HG02642 (cell line): ENCODE data around the gene IFFO2.

ENCODE experiments used
- ATAC-seq: cut with Tn5 transposase; IDR thresholded peaks from one replicate; pipeline ENCODE4 v1.9.1; 2021; ENCODE audit warnings: mild to moderate bottlenecking; ENCODE audit not compliant: unreplicated experiment, poor library complexity

Gene IFFO2

DNA sequence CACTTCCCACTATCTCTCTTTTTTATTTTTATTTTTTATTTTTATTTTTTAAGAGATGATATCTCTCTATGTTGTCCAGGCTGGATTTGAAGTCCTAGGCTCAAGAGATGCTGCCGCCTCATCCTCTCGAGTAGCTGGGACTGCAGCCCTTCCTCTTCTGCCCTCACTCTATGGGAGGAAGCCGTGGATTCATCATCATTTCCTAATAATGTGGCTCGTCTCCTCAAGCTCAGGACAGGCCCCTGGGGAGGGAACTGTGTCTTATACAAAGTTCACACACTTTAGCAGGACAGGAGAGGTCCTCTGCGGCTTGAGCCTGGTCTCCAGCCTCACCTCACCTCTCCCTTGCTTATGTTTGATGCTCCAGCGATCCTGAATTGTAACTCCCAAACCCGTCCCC lies 16.5 kb upstream of the IFFO2 start:
- ATAC-seq: no peak

GRCh38 chr1:18972531-18972930 lies 16.1 kb upstream of the IFFO2 start:
- no peak for ATAC-seq

- no peak for ATAC-seq
These were observed 14.3 kb upstream of the IFFO2 start for GRCh38 chr1:18970762-18971161.

GRCh38 chr1:18970358-18970757 lies 13.9 kb upstream of the IFFO2 start:
- no peak for ATAC-seq

DNA sequence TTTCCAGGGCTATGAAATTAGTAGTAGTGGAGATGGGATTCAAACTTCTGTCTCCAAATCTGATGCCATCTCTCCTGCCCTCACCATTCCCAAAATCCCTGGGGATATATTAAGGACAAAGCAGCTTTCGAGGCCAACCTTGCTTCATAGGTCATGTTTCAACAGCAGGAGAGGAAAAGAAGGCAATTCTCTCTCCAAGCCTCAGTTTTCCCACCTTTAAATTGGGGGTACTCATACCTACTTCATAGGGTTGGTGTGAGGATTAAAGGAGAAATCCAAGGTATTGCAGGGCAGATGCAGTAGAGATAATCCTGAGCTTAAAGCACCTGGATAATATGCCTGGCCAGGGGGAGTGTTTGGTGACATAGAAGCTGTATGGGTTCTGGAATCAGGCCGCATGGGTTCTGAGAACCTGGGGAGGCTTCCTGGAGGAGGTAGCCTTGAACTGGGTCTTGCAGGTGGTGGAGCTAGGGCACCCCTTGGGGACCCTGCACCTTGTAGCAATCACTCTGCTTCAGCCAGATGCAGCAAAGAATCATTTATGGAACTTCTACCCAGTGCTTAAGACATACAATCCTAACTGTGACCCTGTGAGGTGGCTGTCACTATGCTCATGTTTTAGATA lies 10.7 kb upstream of the IFFO2 start:
- no peak for ATAC-seq

DNA sequence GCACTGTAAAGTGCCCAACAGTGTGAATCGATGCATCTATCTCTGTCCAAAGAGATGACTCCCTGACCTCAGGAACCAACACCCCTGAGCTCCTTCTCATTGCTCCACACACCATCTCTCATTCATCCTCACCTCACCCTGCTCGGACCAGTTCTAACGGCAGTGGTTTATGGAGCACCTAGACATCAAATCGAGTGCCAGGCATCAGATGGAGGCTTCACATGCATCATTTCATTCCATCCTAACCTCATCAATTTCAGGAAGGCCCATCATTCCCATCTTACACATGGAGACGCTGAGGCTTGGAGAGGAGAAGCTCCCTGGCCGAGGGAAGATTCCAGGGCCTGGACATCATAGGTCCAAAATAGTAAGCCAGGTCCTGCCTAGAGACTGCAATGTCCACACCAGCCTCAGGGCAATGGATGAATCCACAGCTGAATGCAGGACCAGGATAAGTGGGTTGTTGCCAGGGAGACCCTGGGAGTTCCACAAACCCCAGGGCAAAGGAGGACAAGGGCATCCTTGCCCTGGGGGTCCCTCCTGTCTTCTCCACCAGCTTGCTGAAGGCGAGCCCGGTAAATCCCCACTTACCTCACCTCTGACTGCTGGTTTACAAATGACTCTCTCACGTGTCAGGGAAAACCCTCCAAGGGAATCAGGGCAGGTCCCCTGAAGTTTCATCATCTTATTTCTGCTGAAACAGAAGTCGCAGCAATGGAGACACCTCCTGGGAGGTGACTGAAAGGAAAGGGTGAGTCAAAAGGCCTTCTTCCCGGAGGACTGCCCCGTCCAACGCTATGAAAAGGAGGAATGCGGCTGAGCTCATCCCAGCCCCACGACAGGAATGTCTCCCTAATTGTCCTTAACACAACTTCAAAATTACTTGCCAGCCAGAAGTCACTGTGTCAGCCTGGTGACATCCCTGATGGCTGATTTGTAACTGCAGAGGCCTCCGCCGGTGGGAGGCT lies 9.0 kb upstream of the IFFO2 start:
- ATAC-seq: no peak

DNA sequence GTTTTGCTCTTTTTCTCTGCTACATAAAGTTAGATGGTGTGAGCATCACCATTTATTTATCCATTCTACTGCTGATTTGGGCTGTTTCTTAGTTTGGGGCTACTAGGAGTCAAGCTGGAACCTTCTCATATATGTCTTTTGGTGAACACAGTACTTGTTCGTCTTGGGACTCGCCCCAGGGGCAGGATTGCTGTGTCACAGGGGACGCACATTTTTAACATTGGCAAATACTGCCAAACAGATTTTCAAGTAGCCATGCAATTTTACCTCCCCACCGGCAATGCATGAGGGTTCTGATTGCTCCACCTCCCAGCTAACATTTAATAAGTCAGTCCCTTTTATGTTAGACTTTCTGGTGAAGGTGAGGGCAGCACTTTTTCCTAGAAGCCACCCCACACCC lies 7.5 kb upstream of the IFFO2 start:
- no peak for ATAC-seq

DNA sequence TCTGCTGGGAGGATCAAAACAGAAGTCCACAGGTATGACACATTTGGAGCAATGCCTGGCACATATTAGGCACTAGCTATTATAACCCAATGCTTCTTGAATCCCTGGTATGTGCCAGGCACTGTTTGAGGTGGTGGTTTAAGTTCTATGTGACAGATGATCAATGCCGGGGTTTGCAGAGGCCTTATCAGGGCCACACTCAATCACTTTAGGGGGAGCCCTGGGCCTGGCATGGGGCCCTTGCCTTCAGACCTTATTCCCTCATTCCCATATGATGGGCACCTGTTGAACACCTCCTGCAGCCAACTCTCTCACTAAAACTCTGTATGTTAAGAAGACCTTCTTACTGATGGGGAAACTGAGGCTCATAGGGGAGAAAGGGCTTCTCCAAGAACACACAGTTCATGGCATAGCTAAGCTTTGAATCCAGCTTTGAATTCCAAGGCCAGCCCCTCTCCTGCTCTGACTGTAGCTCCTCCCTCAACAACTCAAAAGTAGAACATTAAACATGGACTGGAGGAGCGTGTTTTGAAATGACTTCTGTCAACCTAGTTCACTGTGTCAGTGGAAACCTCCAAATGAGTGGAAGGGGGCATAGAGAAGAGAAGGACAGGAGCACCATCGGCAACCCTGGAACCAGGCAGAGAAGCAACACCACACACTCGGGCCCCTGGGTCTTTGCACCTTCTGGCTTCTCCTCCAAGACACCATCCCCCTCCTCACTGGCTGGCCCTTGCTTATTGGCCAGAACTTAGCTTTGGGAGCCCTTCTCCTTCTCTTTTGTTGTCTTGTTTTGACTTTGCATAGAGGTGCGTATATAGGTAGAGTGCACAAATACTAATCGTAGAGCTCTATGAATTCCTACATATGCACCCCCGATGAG lies 6.6 kb upstream of the IFFO2 start:
- ATAC-seq: no peak

GRCh38 chr1:18962121-18962721 lies 5.7 kb upstream of the IFFO2 start:
- no peak for ATAC-seq

- no peak for ATAC-seq
These were observed 4.3 kb upstream of the IFFO2 start for GRCh38 chr1:18960821-18961220.

GRCh38 chr1:18960409-18960808 lies 3.9 kb upstream of the IFFO2 start:
- no peak for ATAC-seq

DNA sequence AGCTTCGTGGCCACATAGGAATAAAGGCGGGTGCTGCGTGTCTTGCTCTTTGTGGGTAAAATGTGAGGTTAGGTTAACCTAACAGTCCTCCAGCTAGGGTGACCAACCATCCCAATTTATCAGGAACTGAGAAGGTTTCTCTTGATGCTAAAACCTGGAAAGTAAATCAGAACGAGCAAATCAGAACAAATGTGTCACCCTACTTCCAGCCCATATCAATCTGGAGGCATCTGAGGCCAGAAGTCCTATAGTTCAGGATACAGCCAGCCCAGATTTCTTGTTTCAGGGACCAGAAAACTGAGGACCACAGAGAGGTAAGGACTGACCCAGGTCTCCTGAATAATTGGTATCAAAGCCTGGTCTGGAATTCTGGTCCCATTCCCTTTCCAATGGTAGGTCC lies 3.1 kb upstream of the IFFO2 start:
- ATAC-seq: no peak

- no peak for ATAC-seq
These were observed 1.2 kb upstream of the IFFO2 start for GRCh38 chr1:18957532-18958300.

DNA sequence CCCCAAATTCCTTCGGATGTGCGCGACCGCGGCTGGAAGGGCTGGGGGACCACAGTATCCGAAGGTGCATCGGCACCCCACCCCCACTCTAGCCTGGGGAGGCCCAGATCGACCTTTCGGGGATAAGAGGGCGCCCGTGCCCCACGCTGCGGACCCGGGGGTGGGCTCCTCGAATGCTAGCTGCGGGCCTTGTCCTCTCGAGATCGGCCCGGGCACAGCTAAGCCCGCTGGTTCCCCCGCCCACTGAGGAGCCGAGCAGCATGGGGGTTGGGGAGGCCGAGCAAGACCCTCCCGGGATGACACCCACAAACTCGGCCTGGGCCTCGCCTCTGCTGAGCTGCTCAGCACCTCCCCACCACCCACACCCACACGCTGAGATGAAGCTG lies 653 bp upstream of the IFFO2 start:
- ATAC-seq: no peak

GRCh38 chr1:18955441-18956192 lies 859 bp downstream of the IFFO2 start:
- ATAC-seq: peak; percentile 22

GRCh38 chr1:18955131-18955440 lies 1.4 kb downstream of the IFFO2 start:
- ATAC-seq: no peak

DNA sequence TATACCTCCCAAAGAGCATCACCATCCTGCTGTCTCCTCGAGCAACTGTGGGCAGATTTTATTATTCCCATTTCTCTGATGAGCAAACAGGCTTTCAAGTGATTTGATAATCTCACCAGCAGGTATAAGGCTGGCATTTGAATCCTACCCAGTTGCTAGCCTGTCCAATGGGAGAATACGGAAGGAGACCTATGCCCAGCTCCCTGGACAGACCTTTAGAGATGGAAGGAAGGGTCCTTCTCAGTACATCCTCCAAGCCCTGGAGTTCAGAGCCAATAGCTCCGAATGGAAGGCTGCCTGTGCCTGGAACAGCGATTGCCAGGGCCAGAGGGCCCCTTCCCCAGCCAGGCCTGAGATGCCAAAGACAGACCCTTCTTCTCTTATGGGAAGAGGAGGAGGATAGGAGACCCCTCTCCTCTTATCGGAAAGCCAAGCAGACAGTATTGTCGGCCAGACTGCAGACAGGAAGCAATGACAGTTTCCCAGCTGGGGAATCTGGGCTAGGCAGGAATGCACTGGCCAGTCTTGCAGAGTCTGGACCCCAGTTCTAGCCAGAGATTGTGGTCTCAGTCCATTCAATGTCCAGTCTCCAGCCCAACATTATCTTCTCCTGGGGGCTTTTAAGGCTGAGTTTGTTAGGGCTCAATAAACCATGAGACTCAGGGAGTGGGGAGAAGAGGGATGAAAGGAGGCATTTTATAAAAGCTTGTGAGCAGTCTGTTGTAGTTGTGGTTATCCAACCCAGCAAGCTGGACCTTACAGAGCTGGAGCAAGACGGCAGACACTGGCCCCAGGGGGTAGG lies 2.0 kb downstream of the IFFO2 start:
- no peak for ATAC-seq

- no peak for ATAC-seq
These were observed 2.7 kb downstream of the IFFO2 start for GRCh38 chr1:18953731-18954231.
